Jurkat, Clone E6-1 (cell line): ENCODE results near the gene POU3F1.

Experiments used
- DNase-seq: peaks from one replicate; pipeline ENCODE4 v3.0.0-alpha.2; 2011; ENCODE audit warnings: low read depth, low spot score
- H3K4me3 ChIP-seq: 2 replicates; pipeline ENCODE4 v1.5.1; 2011; ENCODE audit warnings: mild to moderate bottlenecking, low read length, control low read depth, moderate library complexity

Gene POU3F1

DNA sequence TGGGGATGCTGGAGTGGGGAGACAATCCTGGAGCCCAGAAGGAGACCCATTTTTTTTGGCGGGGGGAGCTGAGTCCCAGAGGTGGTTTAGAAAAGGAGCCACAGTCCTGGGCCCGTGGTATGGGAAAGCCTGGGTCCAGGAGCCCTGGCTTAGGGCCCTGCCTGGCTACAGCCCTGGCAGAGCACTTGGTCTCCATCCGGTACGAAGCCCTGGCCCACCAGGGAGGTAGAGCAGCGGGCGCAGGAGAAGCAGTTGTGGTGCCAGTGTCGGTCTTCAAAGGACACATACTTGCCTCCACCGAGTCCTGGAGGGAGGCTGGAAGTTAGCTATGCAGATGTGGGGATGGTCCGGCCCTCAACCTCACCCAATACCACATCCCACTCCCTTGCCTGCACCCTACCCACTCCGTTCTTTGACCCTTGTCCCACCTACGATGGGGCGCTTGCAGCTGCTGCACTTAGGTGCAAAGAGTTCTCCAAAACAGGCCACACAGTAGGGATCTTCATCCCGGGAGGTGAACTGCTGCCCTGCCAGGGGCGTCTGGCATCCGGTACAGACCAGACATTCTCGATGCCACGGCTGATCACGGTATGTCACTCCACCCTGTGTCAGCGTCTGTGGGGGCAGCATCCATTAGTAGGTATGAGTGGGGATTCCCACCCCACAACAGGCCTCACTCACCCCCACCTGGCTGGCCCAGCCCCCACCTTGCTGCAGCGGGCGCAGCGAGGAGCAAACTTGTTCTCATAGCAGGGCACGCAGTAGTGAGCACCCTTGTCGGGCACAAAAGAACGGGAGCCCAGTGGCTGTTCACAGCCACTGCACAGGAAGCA, 49.1 kb downstream of the POU3F1 start:
- no peak for DNase-seq
- H3K4me3 ChIP-seq: no peak overlapping the region

DNA sequence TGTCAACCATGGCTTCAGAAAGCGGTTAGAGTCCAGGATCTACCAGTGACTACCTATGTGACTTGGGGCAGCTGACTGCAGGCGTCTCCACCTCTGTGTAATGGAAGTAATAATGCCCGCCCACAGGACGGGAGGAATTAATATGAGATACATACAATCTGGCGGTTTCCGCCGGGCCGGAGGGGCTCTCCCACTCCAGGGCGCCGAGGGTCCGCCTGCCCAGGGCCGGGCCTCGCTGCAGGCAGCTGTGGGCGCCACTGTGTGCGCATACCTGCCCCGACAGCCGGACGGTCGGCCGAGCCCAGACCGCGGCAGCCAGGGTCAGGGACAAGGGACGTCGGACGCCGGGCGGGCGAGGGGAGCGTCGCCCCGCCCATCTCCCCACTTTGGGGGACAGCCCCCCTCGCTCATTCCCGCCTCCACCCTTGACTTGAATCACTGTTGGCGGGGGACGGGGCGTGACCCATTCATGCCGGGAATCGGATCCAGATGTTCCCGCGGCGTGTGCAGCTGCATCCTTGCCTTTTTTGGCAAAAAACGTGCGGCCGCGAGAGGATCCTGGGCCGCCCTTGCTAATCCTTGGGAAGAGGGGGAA, 50.7 kb downstream of the POU3F1 start:
- H3K4me3 ChIP-seq: no peak overlapping the region
- no peak for DNase-seq

DNA sequence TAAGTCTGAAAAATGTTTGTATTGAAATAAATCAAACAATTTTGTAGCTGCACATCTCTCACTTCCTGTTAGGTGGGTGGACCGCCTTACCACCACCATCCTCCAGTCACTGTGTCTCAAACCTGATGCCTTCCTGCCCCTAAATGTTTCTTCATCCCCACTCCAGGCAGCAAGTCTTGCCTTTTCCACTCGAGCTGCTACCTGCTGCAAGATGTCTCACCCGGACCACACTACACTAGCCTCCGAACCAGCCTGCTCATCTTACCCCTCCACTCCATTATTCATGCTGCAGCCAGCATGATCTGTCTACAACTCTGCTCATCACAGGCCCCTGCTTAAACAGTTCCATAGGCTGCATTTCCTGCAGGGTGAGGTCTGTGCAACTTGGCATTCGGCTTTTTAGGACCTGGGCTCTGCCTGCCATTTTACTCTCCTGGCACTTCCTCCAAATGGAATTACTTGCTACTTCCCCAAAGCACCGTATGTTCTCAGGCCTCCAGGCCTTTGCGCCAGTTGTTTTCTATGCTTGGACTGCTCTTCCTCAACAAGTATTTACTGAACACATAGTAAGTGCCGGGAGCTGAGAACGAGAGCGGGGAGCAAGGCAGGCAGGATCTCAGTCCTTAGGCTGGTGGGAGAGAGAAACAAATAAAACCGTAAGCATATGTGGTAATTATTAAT, 51.6 kb downstream of the POU3F1 start:
- no peak overlapping the region for H3K4me3 ChIP-seq
- DNase-seq: no peak
